ENCODE data around the gene CHST1. TPM values are rescaled to one million over a fixed set of nuclear protein-coding genes. Genes with fewer than 3 reads are reported as not detected.

CHST1 gene
- under 1 TPM in 1 of 2 experiments, not detected in 1; 0.35 TPM for total RNA-seq

- ATAC-seq (peak; percentile 66), DNase-seq (no peak)
- H3K27me3 Mint-ChIP-seq: peaks cover 70% of the 10 kb centered on the region
- CTCF ChIA-PET: interaction anchor here (3.2 kb wide), 1 partner anchor 11 kb away, joined by 24 read pairs; no protein-coding TSS in a partner anchor
- no peaks in the 10 kb centered on the region for H3K36me3 Mint-ChIP-seq
- no peaks in the 10 kb centered on the region for H3K9me3 Mint-ChIP-seq (ENCODE audit: low read depth)
- H3K4me3 Mint-ChIP-seq: no peak within 1 kb of the TSS
- no peaks in the 10 kb centered on the region for H3K4me1 Mint-ChIP-seq
- H3K27ac Mint-ChIP-seq: no peak within 1 kb of the TSS
Measured at GRCh38 chr11:45665206-45665932, at the start of gene CHST1. Gene CHST1 (minus strand): TSS chr11:45665622. CDS start chr11:45650923, 14,699 bp downstream.

GRCh38 chr11:45713573-45713972 lies 48.2 kb upstream of the CHST1 start:
- DNase-seq (no peak), ATAC-seq (no peak)
- Mint-ChIP-seq H3K27ac (no peak overlapping the region), H3K4me1 (no peaks in the 10 kb centered on the region), H3K27me3 (peaks cover 49% of the 10 kb centered on the region), H3K4me3 (no peak overlapping the region), H3K9me3 (ENCODE audit: low read depth) (no peaks in the 10 kb centered on the region), H3K36me3 (no peaks in the 10 kb centered on the region)
- CTCF ChIA-PET: interaction anchor here (0.9 kb wide), 1 partner anchor 58 kb away, joined by 4 read pairs; no protein-coding TSS in a partner anchor

- Mint-ChIP-seq H3K27me3 (peaks cover 77% of the 10 kb centered on the region), H3K36me3 (no peaks in the 10 kb centered on the region), H3K4me1 (no peaks in the 10 kb centered on the region), H3K4me3 (no peak overlapping the region), H3K9me3 (ENCODE audit: low read depth) (no peaks in the 10 kb centered on the region), H3K27ac (no peak overlapping the region)
- CTCF ChIA-PET: interaction anchor here (0.9 kb wide), 1 partner anchor 9 kb away, joined by 3 read pairs; no protein-coding TSS in a partner anchor
- ATAC-seq (no peak), DNase-seq (no peak)
Measured at GRCh38 chr11:45710561-45710960, 45.1 kb upstream of the CHST1 start.

- ATAC-seq (no peak), DNase-seq (no peak)
- Mint-ChIP-seq H3K36me3 (no peaks in the 10 kb centered on the region), H3K9me3 (ENCODE audit: low read depth) (no peaks in the 10 kb centered on the region), H3K4me3 (no peak overlapping the region), H3K4me1 (no peaks in the 10 kb centered on the region), H3K27me3 (peaks cover 81% of the 10 kb centered on the region), H3K27ac (no peak overlapping the region)
- CTCF ChIA-PET: no interaction called here
Measured at GRCh38 chr11:45708887-45709663, 43.7 kb upstream of the CHST1 start.

GRCh38 chr11:45704635-45705034 lies 39.2 kb upstream of the CHST1 start:
- peaks cover 63% of the 10 kb centered on the region for H3K27me3 Mint-ChIP-seq
- CTCF ChIA-PET: no interaction called here

GRCh38 chr11:45704133-45704532 lies 38.7 kb upstream of the CHST1 start:
- CTCF ChIA-PET: no interaction called here
- ATAC-seq: no peak
- Mint-ChIP-seq H3K4me3 (no peak overlapping the region), H3K27ac (no peak overlapping the region), H3K4me1 (peaks cover 9% of the 10 kb centered on the region), H3K9me3 (ENCODE audit: low read depth) (no peaks in the 10 kb centered on the region), H3K36me3 (no peaks in the 10 kb centered on the region), H3K27me3 (peaks cover 58% of the 10 kb centered on the region)
- DNase-seq: no peak

More at GRCh38 chr11:45704635-45705034, 39.2 kb upstream of the CHST1 start:
- no peak overlapping the region for H3K27ac Mint-ChIP-seq
- no peak overlapping the region for H3K4me3 Mint-ChIP-seq
- no peak for ATAC-seq
- no peak for DNase-seq
- H3K4me1 Mint-ChIP-seq: peaks cover 4% of the 10 kb centered on the region
- H3K36me3 Mint-ChIP-seq: no peaks in the 10 kb centered on the region
- H3K9me3 Mint-ChIP-seq (ENCODE audit: low read depth): no peaks in the 10 kb centered on the region

- ATAC-seq: no peak
- Mint-ChIP-seq H3K27me3 (peaks cover 43% of the 10 kb centered on the region), H3K36me3 (no peaks in the 10 kb centered on the region), H3K27ac (no peak overlapping the region), H3K9me3 (ENCODE audit: low read depth) (no peaks in the 10 kb centered on the region), H3K4me1 (peaks cover 19% of the 10 kb centered on the region), H3K4me3 (no peak overlapping the region)
- CTCF ChIA-PET: no interaction called here
- no peak for DNase-seq
Measured at GRCh38 chr11:45702511-45702910, 37.1 kb upstream of the CHST1 start.

GRCh38 chr11:45698777-45699497 lies 33.5 kb upstream of the CHST1 start:
- DNase-seq: peak; percentile 41
- peak; percentile 58 for ATAC-seq
- peaks cover 19% of the 10 kb centered on the region for H3K4me1 Mint-ChIP-seq
- CTCF ChIA-PET: interaction anchor here (1.4 kb wide), 1 partner anchor 73 kb away, joined by 4 read pairs; no protein-coding TSS in a partner anchor
- H3K27me3 Mint-ChIP-seq: peaks cover 17% of the 10 kb centered on the region
- H3K36me3 Mint-ChIP-seq: no peaks in the 10 kb centered on the region
- H3K4me3 Mint-ChIP-seq: no peak overlapping the region
- no peaks in the 10 kb centered on the region for H3K9me3 Mint-ChIP-seq (ENCODE audit: low read depth)
- H3K27ac Mint-ChIP-seq: no peak overlapping the region

- CTCF ChIA-PET: no interaction called here
- no peak overlapping the region for H3K4me3 Mint-ChIP-seq
- DNase-seq: no peak
Measured at GRCh38 chr11:45692808-45693453, 27.5 kb upstream of the CHST1 start.

GRCh38 chr11:45688472-45689033 lies 23.1 kb upstream of the CHST1 start:
- no peak for DNase-seq
- H3K9me3 Mint-ChIP-seq (ENCODE audit: low read depth): no peaks in the 10 kb centered on the region
- ATAC-seq: no peak
- no peaks in the 10 kb centered on the region for H3K36me3 Mint-ChIP-seq
- H3K27me3 Mint-ChIP-seq: peaks cover 40% of the 10 kb centered on the region
- H3K4me1 Mint-ChIP-seq: no peaks in the 10 kb centered on the region
- CTCF ChIA-PET: no interaction called here
- H3K27ac Mint-ChIP-seq: no peak overlapping the region
- H3K4me3 Mint-ChIP-seq: no peak overlapping the region

More at GRCh38 chr11:45692808-45693453, 27.5 kb upstream of the CHST1 start:
- H3K36me3 Mint-ChIP-seq: no peaks in the 10 kb centered on the region
- no peaks in the 10 kb centered on the region for H3K4me1 Mint-ChIP-seq
- no peak overlapping the region for H3K27ac Mint-ChIP-seq
- peaks cover 15% of the 10 kb centered on the region for H3K27me3 Mint-ChIP-seq
- no peak for ATAC-seq
- H3K9me3 Mint-ChIP-seq (ENCODE audit: low read depth): no peaks in the 10 kb centered on the region

GRCh38 chr11:45687836-45688235 lies 22.4 kb upstream of the CHST1 start:
- no peak overlapping the region for H3K27ac Mint-ChIP-seq
- no peak for DNase-seq
- peaks cover 40% of the 10 kb centered on the region for H3K27me3 Mint-ChIP-seq
- H3K36me3 Mint-ChIP-seq: no peaks in the 10 kb centered on the region
- no peak overlapping the region for H3K4me3 Mint-ChIP-seq
- no peaks in the 10 kb centered on the region for H3K9me3 Mint-ChIP-seq (ENCODE audit: low read depth)
- H3K4me1 Mint-ChIP-seq: no peaks in the 10 kb centered on the region
- no peak for ATAC-seq
- CTCF ChIA-PET: interaction anchor here (1.2 kb wide), 1 partner anchor 84 kb away, joined by 4 read pairs; no protein-coding TSS in a partner anchor

- Mint-ChIP-seq H3K4me1 (no peaks in the 10 kb centered on the region), H3K27ac (no peak overlapping the region), H3K36me3 (no peaks in the 10 kb centered on the region), H3K9me3 (ENCODE audit: low read depth) (no peaks in the 10 kb centered on the region), H3K4me3 (no peak overlapping the region), H3K27me3 (peaks cover 40% of the 10 kb centered on the region)
- ATAC-seq: no peak
- DNase-seq: no peak
- CTCF ChIA-PET: no interaction called here
Measured at GRCh38 chr11:45685964-45686537, 20.6 kb upstream of the CHST1 start.

Data from activated CD8-positive, alpha-beta memory T cell treated with anti-CD3 and anti-CD28 coated beads, Interleukin-2, amount 10 ng/mL, durations not matched to agents 7 days and 5 days (primary cell).